HG02981 (cell line): Measurements from ENCODE around the gene NR1H4.
"Not testable (repeated sequence)": the region's sequence is repeated elsewhere in the genome, so short reads cannot be mapped to it uniquely, and the experiment has no call there.

Experiments used
- ATAC-seq: cut with Tn5 transposase; IDR thresholded peaks from one replicate; pipeline ENCODE4 v1.9.1; 2021; ENCODE audit warnings: mild to moderate bottlenecking, moderate library complexity; ENCODE audit not compliant: unreplicated experiment

The NR1H4 gene

DNA sequence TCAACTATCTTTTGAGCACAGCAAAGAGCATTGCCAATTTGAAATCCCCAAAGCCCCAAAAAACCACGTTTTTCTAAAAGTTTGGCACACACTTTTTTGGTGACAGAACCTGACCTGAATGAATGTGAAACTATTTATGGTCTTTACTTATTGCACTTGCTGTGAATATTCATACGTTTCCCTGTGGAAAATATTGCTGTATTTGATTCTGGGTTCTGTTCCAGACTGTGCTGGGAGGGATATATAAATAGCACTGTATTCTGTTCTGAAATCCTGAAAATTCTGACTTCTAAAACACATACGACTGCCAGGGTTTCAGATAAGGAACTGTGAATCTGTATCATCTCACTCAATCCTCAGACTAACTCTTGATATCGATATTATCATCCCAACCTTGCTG, 35.1 kb downstream of the NR1H4 start:
- no peak for ATAC-seq

DNA sequence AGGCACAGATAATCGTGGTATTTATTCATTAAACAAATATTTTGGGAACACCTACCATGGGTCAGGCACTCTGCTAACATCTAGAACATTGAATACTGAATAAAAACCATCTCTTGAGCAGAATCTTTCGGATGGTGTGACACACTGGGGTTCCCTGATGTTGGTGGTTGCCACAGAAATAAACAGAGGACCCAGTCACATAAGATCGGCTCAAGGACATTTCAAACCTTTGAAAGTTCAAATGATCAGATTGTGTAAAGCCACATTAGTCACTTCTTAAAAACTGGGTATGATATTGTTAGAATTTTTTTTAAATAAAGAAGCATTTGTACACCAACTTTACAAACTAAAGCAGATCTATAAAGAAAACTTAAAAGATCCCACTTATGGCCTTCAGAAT, 39.0 kb downstream of the NR1H4 start:
- ATAC-seq, result no peak

DNA sequence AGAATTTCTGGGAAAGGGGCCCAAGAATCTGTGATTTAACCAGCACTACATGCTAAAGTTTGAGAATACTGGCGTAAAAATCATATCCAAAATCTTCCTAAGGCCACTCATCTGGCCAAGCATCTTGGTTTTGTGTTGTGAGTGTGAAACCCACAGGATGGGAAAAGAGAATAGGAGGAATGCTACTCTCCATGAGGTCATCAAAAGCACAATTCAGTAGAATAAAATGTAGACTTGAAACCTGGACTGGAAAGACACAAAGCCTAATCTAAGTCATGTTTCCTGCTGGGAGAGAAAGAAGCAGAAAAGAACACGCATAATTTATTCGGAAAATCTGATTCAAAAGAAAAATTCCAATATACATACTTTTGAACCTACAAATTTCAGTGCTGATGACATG, 42.3 kb downstream of the NR1H4 start:
- no peak for ATAC-seq

DNA sequence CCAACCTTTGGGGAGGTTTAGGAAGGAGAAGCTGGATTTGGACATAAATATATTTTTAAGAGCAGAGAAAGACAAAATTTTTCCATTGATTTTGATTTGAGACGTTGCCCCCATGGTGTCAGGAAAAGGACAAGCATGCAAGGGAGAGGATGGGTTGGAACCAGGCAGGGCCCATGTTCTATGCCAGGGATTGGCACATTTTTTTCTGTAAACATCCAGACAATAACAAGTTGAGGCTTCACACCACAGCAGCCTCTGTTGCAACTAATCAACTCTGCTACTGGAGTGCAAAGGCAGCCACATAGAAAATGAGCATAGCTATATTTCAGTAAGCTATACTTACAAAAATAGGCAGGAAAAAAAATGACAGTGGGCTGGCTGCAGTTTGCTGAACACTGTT, 44.7 kb downstream of the NR1H4 start:
- ATAC-seq, result no peak

DNA sequence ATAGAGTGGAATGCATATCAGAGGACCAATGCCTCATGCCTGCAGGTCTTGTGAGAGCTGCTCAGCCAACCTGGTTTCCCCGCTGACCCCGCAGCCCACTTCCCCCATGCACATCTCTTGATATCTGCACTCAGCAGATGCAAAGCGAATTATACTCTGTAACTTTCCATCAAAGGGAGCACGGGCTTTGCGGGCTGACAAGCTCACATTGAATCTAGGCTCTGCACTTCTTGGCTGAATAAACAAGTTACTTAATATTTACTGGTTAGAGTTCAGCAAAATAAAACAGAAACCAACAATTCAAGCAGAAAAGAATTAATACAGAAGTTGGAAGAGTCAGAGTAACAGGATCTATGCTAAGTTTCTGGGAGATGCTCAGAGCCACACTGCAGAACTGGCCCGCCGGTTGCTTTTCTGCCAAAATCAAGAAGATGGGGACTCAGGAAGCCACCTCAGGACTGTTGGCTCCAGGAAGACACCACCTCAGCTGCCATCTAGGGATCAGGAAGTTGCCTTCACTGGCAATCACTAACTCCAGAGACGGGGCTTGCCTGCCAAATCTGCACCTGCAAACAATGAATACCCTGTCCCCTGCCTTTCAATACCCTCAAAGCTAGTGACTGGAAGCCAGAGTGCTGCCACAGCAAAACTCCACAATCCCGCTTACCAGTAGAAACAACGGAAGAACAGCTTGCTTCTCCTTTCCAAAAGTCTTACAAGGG, 46.5 kb downstream of the NR1H4 start:
- no peak for ATAC-seq

DNA sequence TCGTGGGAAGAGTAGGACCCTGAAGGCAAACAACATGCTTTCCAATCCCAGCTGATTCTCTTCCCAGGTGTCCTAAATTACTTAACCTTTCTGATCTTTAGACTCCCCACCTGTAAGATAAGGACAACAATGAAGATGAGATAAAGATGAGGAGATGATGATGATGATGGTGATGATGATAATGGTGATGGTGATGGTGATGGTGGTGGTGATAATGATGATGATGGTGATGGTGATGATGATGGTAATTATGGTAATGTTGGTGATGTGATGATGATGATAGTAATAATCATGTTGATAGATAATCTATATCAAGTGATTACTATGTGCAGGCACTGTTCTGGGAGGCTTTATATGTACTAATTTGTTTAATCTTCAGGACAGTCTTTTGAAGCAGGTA, 48.3 kb downstream of the NR1H4 start:
- no peak for ATAC-seq

DNA sequence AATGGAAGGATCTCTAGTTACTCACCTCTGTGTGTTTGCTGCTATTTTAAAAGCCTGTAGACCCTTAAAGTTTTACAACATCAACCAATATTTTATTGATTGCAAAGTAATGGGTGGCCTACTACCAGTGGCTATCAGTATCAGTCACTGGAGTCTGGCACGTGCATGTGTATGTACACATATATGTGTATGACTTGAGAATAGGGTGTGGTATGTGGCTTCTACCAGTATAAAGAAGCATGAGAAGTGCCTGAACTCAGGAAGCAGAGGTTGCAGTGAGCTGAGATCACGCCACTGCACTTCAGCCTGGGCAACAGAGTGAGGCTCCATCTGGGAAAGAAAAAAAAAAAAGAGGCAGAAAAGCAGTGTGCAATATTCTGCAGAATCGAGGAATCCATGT, 54.4 kb downstream of the NR1H4 start:
- ATAC-seq, result no peak

DNA sequence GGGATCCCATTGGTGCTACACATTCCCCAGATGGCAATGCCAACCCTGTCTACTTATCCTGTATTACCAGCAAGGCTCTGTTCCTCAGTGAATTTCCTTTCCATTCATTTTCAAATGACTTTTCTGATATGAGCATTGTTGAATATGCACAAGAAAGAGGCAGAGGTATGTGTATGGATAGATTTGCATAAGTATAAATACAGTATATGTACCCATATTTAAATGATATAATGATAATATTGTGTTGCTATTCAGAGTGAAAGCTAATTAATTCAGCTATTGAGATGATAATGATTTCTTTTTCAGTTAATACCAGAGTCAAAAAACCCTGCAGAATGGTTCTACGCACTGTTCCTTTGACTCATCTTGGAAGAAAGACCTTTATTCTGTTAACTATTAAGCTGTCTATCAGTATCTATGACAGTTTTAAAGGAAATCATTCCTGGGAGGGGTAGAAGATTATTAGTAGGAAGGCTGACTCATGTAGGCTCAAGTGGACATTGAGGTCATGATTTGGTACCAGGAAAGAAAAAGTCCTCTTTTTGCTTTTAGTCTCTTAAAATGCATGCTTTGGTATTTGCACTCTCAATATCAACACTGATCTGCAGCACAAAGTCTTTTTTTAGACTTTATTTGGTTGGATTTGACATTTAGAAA, 54.9 kb downstream of the NR1H4 start:
- no peak for ATAC-seq

DNA sequence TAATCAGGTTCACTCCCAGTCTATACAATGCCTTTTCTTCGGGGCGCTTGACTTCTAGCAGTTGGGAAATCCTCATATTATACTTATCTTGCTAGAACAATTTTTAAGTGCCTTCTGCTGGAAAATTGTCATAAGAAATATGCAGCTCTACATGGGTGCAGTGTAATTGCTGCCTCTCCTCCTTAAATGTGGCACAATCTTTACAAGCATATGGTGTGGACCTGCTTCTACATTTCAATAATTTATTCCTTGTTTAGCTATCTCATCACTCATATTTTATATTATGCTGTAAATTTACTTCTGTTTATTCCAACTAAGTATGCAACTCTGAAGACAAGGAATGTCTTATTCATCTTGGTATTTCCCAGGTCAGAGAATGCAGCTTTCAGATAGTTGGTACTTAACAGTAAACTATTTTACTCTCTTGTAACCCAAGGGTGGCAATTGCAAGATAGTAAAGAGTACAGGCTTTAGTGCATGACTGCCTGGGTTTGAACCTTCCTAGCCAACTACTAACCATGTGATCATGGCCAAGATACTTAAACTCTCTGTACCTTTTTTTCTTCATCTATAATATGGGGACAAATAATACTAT, 56.2 kb downstream of the NR1H4 start:
- ATAC-seq, result no peak

DNA sequence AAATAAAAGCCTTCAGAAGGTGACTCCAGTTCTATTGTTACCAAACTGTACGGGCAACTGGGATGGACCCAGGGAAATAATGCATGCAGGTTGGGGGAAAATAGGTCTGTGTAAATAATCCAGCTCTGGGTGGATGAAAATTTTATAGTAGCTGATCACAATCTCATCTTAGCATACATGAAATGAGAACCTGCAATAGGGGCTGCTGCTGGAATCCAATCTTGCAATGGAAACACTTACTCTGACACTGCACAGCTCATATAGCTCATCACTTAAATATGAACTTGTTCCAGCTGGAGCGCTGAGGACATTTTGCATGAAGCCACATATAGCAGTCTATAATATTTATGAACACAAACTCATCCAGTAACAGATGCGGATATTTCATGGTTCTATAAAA, 59.7 kb downstream of the NR1H4 start:
- no peak for ATAC-seq

DNA sequence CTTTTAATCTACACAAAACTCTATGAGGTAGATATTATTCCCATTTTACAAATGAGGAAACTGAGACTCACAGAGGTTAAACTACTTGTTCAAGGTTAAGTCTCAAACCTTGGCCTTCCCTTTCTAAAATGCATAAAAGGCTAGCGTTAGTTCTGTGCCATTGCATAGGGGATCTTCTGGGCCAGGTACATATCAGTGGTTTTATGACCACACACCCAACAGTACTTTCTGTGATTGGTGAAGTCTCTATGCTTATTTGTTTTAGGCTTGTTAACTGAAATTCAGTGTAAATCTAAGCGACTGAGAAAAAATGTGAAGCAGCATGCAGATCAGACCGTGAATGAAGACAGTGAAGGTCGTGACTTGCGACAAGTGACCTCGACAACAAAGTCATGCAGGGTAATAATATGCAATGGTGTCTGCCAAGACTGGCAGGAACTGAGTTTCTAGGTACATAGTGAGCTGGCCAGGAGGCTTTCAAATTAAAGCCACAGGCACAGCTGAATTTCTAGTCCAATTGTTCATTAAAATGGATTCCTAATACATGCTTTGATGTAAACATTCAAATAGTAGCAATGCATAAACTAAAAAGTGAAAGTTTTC, 61.1 kb downstream of the NR1H4 start:
- no peak for ATAC-seq

DNA sequence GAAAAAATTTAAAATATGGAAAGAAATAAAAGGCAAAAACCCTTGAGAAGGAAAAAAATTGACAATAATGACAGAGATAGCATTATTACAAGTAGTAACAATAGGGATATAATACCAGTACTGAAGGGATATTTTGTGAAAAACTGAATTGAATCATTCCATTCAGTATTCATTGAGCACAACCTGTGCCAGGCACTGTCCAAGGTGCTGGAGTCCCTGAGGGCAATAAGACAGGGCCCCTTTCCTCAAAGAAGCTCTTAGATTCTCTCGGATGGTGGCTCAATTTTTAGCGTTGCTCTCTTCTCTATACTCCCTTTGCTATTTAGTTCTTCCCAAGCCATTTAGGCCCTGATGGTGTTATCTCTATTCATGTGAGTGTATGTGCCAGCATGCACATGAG, 65.5 kb downstream of the NR1H4 start:
- ATAC-seq, result no peak

DNA sequence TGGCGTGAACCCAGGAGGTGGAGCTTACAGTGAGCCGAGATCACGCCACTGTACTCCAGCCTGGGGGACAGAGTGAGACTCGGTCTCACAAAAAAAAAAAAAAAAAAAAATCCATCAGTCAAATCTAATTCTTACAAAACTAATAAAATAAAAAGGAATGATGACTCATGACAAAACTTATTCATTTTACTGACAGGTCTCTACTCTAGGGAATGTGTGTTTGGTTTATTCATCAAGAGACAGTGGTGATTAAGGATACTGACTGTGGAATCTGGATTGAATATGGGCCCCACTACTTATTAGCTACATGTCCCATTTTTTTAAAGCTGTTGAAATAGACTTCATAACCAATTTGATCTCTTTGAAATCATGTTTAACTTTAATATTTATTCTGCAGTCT, 70.5 kb downstream of the NR1H4 start:
- no peak for ATAC-seq

DNA sequence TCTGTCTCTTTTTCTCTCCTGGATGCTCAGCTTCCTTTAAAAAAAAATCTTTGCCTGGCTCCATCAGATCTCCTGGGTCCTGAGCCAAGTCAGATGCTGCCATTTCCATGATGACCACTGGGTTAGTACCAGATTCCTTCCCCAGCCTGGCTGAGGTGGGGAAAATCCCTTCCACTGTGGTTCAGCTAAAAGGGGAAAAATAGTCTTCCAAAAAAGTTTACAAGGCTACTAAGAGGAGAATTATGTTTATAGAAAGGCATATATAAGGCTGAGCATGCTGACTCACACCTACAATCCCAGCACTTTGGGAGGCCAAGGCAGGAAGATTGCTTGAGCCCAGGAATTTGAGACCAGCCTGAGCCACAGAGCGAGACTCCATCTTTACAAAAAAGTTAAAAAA, 71.4 kb downstream of the NR1H4 start:
- no peak for ATAC-seq

DNA sequence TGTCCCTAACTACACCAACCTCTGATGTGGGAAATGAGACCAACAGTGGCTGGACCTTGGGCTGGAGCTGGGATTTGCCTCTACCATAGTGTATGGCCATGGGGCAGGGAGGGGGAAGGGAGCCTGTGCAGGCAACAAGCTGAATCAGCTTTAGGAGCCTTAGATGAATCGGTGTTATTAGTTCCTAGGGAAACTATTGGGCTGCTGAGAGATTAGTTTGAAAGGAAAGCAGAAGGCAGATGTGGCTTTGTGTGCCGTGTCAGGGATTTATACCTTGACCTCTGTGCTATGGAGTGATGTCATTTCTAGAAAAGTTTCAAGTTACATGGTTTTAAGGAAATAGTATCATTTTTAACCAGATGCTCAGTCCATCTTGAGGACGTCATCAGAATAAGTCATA, 80.3 kb downstream of the NR1H4 start:
- ATAC-seq, result no peak

DNA sequence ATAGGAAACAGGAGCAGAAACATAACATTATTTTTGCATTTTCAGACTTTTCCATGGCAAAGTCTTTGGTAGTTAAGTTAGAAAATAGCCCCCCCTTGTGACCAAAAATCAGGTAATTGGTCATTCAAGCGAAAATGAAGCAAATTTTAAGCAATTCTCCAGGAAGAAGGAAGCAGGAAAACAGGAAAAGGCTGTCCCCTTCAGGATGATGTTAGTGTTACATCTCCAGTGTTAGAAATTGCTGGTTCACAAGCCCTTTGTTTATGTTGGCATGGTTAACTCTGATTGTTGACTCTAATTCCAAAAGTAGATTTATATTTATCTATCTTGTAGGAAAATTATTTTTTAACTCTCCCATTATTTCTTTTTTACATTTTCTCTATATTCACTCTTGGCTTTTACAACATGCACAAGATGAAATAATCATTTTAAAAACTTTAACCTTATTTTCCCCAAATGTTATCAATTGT, 81.0 kb downstream of the NR1H4 start:
- no peak for ATAC-seq

DNA sequence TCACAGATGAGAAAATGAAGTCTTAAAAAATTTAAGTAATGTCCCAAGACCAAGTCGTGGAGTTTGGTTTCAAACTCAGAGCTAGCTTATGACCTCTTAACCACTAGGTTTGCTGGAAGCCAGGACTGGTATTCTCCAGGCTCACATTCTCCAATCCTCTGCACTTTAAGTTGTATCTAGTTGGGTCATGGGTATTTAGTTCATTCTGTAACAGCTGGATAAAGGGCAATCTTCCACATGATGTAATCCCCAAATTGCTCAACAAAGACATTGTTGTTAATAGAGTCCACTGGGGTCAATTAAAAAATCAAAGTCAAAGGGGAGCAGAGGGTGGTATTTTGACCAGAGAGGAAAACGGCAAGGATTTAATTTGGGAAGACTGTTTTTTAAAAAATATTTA, 82.1 kb downstream of the NR1H4 start:
- no peak for ATAC-seq

DNA sequence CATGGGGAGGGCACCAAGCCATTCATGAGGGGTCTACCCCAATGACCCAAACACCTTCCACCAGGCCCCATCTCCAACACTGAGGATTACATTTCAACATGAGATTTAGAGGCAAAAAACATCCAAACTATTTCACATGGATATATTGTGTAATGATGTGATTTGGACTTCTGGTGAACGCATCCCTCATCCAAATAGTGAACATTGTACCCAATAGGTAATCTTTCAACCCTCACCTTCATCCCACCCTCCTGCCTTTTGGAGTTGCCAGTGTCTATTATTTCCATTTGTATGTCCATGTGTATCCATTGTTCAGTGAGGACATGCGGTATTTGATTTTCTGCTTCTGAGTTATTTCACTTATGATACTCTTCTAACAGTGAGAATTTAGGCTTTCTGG, 83.7 kb downstream of the NR1H4 start:
- no peak for ATAC-seq

DNA sequence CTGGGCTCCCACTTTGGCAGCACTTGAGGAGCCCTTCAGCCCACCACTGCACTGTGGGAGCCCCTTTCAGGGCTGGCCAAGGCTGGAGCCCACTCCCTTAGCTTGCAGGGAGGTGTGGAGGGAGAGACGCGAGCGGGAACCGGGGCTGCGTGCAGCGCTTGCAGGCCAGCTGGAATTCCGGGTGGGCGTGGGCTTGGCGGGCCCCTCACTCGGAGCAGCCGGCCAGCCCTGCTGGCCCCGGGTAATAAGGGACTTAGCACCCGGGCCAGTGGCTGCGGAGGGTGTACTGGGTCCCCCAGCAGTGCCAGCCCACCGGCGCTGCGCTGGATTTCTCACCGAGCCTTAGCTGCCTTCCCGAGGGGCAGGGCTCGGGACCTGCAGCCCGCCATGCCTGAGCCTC, 85.6 kb downstream of the NR1H4 start:
- ATAC-seq, result not testable (repeated sequence)

DNA sequence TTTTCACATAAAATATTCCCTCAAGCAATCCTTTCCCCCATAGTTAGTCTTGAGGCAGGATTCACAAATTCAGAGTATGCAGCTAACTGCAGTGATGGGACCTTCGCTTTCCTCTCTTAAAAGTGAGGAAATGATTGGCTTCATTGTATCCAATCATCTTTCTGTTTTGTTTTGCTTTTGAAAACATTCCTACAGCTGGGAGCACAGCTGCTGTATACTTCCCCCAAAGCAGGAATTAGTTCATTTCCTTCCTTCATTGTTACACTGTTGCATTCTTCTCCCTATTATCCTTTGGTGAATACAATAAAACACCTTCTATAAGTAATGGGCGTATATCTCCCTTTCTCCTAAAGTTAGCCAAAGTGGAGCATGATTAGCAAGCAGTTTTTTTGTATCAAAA, 90.4 kb downstream of the NR1H4 start:
- ATAC-seq, result no peak

DNA sequence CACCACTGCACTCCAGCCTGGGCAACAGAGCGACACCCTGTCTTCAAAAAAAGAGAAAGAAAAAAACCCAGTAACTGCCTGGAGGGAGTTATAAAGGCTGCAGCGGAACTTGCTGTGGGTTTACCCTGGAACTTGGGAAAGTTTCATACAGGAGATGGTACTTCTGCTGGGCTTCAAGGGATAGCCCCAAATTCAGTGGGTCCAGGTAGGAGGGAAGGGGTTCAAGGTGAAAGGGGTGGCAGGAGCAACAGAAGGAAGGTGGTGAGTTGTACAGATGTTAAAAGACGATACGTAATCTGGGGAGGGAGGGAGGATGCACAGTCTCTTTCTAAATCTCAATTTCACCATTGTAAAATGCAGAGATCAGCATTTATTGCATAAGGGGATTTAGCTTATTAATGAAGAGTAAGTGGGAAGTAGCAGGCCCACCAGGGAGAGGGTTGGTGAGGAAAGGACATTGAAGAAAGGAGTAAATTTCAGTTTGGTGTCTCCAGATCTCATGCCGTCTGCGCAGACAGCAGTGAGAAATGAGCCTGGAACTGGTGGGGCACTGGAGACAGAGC, 91.3 kb downstream of the NR1H4 start:
- ATAC-seq, result no peak
